GM23338 (cell line): ENCODE results near the gene GTPBP1. TPM values are rescaled to one million over a fixed set of nuclear protein-coding genes. Genes with fewer than 3 reads are reported as not detected.

Experiments
- ATAC-seq: fragments of 200-7000 bp; cut with Tn5 transposase; 3 replicates; pipeline ENCODE4 v1.9.1; 2020
- DNase-seq: peaks from one replicate; pipeline ENCODE4 v3.0.0-alpha.2; 2015; ENCODE audit warnings: low spot score
- H2AFZ ChIP-seq: fragments of 200-600 bp; sonication (generic); 2 replicates; pipeline ENCODE4 v1.8.0; 2016; ENCODE audit warnings: antibody characterized with exemption, mild to moderate bottlenecking, moderate library complexity
- H3F3A ChIP-seq: fragments of 200-600 bp; sonication (generic); replicated peaks from 2 replicates; pipeline ENCODE4 v1.8.0; 2017; ENCODE audit warnings: antibody characterized with exemption, mixed run types, low read depth
- H3K27ac ChIP-seq: fragments of 200-600 bp; sonication (generic); 2 replicates; pipeline ENCODE4 v1.6.1; 2016; ENCODE audit warnings: low read depth
- H3K27me3 ChIP-seq: fragments of 200-600 bp; sonication (generic); 2 replicates; pipeline ENCODE4 v1.8.0; 2016; ENCODE audit warnings: mild to moderate bottlenecking, mixed run types, moderate library complexity; ENCODE audit not compliant: insufficient read depth
- H3K36me3 ChIP-seq: fragments of 200-600 bp; sonication (generic); 2 replicates; pipeline ENCODE4 v1.8.0; 2016; ENCODE audit warnings: mild to moderate bottlenecking; ENCODE audit not compliant: insufficient read depth
- H3K4me1 ChIP-seq: fragments of 200-600 bp; sonication (generic); 2 replicates; pipeline ENCODE4 v1.8.0; 2016; ENCODE audit warnings: mild to moderate bottlenecking, moderate library complexity; ENCODE audit not compliant: insufficient read depth
- H3K4me2 ChIP-seq: fragments of 200-600 bp; sonication (generic); 2 replicates; pipeline ENCODE4 v1.7.1; 2017; ENCODE audit warnings: mixed run types
- H3K4me3 ChIP-seq: fragments of 200-600 bp; sonication (generic); 2 replicates; pipeline ENCODE4 v1.6.1; 2016; ENCODE audit warnings: mixed run types
- H3K79me2 ChIP-seq: fragments of 200-600 bp; sonication (generic); replicated peaks from 2 replicates; pipeline ENCODE4 v1.8.0; 2017; ENCODE audit warnings: mild to moderate bottlenecking; ENCODE audit not compliant: insufficient read depth
- H3K9me2 ChIP-seq: fragments of 200-600 bp; sonication (generic); 2 replicates; pipeline ENCODE4 v1.8.0; 2017; ENCODE audit not compliant: insufficient read depth
- H4K20me1 ChIP-seq: fragments of 200-600 bp; sonication (generic); replicated peaks from 2 replicates; pipeline ENCODE4 v1.8.0; 2017; ENCODE audit warnings: mild to moderate bottlenecking; ENCODE audit not compliant: insufficient read depth
- H3K27ac Mint-ChIP-seq: 2 replicates; pipeline ENCODE4 v1.8.0; 2020; ENCODE audit warnings: inconsistent platforms, mild to moderate bottlenecking, moderate library complexity, mixed read lengths
- H3K27me3 Mint-ChIP-seq: 3 replicates; pipeline ENCODE4 v1.8.0; 2022; ENCODE audit warnings: low read depth, mild to moderate bottlenecking, moderate library complexity, mixed read lengths, inconsistent platforms; ENCODE audit not compliant: insufficient read depth, poor library complexity
- H3K36me3 Mint-ChIP-seq: 3 replicates; pipeline ENCODE4 v1.8.0; 2021; ENCODE audit warnings: low read depth, mild to moderate bottlenecking, inconsistent platforms, moderate library complexity, mixed read lengths
- H3K4me1 Mint-ChIP-seq: 3 replicates; pipeline ENCODE4 v1.8.0; 2020; ENCODE audit warnings: mild to moderate bottlenecking, inconsistent platforms, mixed read lengths
- H3K4me3 Mint-ChIP-seq: 3 replicates; pipeline ENCODE4 v1.8.0; 2021; ENCODE audit warnings: moderate library complexity, mild to moderate bottlenecking, inconsistent platforms, mixed read lengths
- H3K9me3 Mint-ChIP-seq: 3 replicates; pipeline ENCODE4 v1.8.0; 2020; ENCODE audit warnings: moderate library complexity, mild to moderate bottlenecking, inconsistent platforms, mixed read lengths
- CREB1 ChIP-seq: fragments of 250-450 bp; sonication (Bioruptor Pico); IDR thresholded peaks from 2 replicates; pipeline ENCODE4 v1.5.0; 2020; ENCODE audit warnings: low read depth, mild to moderate bottlenecking, moderate library complexity
- EZH2 ChIP-seq: fragments of 200-600 bp; sonication (generic); IDR thresholded peaks from one replicate; pipeline ENCODE4 v1.8.0; 2017; ENCODE audit warnings: antibody characterized with exemption, mild to moderate bottlenecking, low read depth; ENCODE audit not compliant: unreplicated experiment
- EZH2phosphoT487 ChIP-seq: fragments of 200-600 bp; sonication (generic); IDR thresholded peaks from one replicate; pipeline ENCODE4 v1.8.1; 2018; ENCODE audit warnings: antibody characterized with exemption; ENCODE audit not compliant: unreplicated experiment
- JUNB ChIP-seq: IDR thresholded peaks from one replicate; pipeline ENCODE4 v1.6.1; 2016; ENCODE audit warnings: antibody characterized with exemption; ENCODE audit not compliant: unreplicated experiment
- NANOG ChIP-seq: IDR thresholded peaks from 2 replicates; pipeline ENCODE4 v1.6.1; 2016; ENCODE audit warnings: antibody characterized with exemption, borderline replicate concordance
- POLR2AphosphoS5 ChIP-seq: IDR thresholded peaks from 2 replicates; pipeline ENCODE4 v1.6.1; 2016; ENCODE audit warnings: antibody characterized with exemption, low read depth
- REST ChIP-seq: IDR thresholded peaks from one replicate; pipeline ENCODE4 v1.6.1; 2018; ENCODE audit warnings: antibody characterized with exemption; ENCODE audit not compliant: unreplicated experiment
- STAT1 ChIP-seq: IDR thresholded peaks from one replicate; pipeline ENCODE4 v1.6.1; 2016; ENCODE audit warnings: antibody characterized with exemption; ENCODE audit not compliant: unreplicated experiment
- ZNF114 ChIP-seq: fragments of 250-450 bp; sonication (Bioruptor Pico); IDR thresholded peaks from 2 replicates; pipeline ENCODE4 v1.5.0; 2020; ENCODE audit warnings: mild to moderate bottlenecking, moderate library complexity
- ZNF331 ChIP-seq: fragments of 250-450 bp; sonication (Bioruptor Pico); IDR thresholded peaks from 2 replicates; pipeline ENCODE4 v1.5.0; 2020; ENCODE audit warnings: low read depth, mild to moderate bottlenecking, moderate library complexity
- long read RNA-seq: library from polyadenylated mRNA; unstranded; transcript quantifications from one replicate; pipeline ENCODE4 v2.0.0, GENCODE V29; 2020; ENCODE audit not compliant: unreplicated experiment
- polyA plus RNA-seq: library from polyadenylated mRNA; unstranded; fragments of >200 nt; fragmentation: Nextera tagmentation; extraction: Ambion mirVana; gene quantifications from 2 replicates; pipeline ENCODE4 v1.2.1, GENCODE V29; 2016
- total RNA-seq: library from RNA; depleted of rRNA; stranded (reverse); fragments of >200 nt; shearing (Covaris generic); gene quantifications from 2 replicates; pipeline ENCODE4 v1.2.3, GENCODE V29; 2014; rRNA removed
- TF ChIP-seq, protein P1 (sequence below): IDR thresholded peaks from 2 replicates; pipeline ENCODE4 v1.6.1; 2016; ENCODE audit warnings: antibody characterized with exemption
- TF ChIP-seq, protein P2 (sequence below), 2 experiments: fragments of 200-600 bp in 1 of 2; sonication (generic) in 1 of 2; conservative IDR thresholded peaks; 2 replicates each; pipeline versions ENCODE4 v1.5.1 to v1.6.1; 2016 to 2017; ENCODE audit warnings: antibody characterized with exemption in 2 of 2, low read depth in 2 of 2, mild to moderate bottlenecking in 2 of 2, moderate library complexity in 1 of 2
- TF ChIP-seq, protein P3 (sequence below): fragments of 250-450 bp; sonication (Bioruptor Pico); IDR thresholded peaks from 2 replicates; pipeline ENCODE4 v1.5.0; 2020; ENCODE audit warnings: mild to moderate bottlenecking, moderate library complexity

GTPBP1 gene
- total RNA-seq, result 79.9 and 88.4 TPM in 2 replicates
- polyA plus RNA-seq, result 27.2 and 31.0 TPM in 2 replicates
- long read RNA-seq, partial matches to known transcripts, result 1 of 4 reads
- long read RNA-seq, other reads (novel, unspliced or antisense), result 2 of 4 reads

GRCh38 chr22:38705235-38706100 is at the start of gene GTPBP1:
TSS of gene GTPBP1 (plus strand) at chr22:38705944. CDS start at chr22:38705956, 12 bp downstream.
- Histone ChIP-seq H3K9me2 (no peaks in the 10 kb centered on the region), H3K4me1 (peaks cover 31% of the 10 kb centered on the region), H3K27me3 (no peaks in the 10 kb centered on the region), H3K4me2 (peak within 1 kb of the TSS; percentile 91), H3K4me3 (peak within 1 kb of the TSS; percentile 83), H3K36me3 (no peaks in the 10 kb centered on the region), H3K79me2 (peaks cover 42% of the 10 kb centered on the region), H4K20me1 (peaks cover 27% of the 10 kb centered on the region), H3F3A (peaks cover 4% of the 10 kb centered on the region; the same call in 1 of the 2 replicates), H3K27ac (peak within 1 kb of the TSS; percentile 85), H2AFZ (no peak within 1 kb of the TSS)
- TF ChIP-seq, protein P1, sequence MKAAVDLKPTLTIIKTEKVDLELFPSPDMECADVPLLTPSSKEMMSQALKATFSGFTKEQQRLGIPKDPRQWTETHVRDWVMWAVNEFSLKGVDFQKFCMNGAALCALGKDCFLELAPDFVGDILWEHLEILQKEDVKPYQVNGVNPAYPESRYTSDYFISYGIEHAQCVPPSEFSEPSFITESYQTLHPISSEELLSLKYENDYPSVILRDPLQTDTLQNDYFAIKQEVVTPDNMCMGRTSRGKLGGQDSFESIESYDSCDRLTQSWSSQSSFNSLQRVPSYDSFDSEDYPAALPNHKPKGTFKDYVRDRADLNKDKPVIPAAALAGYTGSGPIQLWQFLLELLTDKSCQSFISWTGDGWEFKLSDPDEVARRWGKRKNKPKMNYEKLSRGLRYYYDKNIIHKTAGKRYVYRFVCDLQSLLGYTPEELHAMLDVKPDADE, result no peak
- TF ChIP-seq STAT1 (no peak), ZNF114 (CRISPR knock-in tag) (no peak), NANOG (no peak), POLR2AphosphoS5 (peak; percentile 81), JUNB (no peak), REST (no peak), CREB1 (CRISPR knock-in tag) (peak; percentile 92), EZH2phosphoT487 (no peak), EZH2 (no peak), ZNF331 (CRISPR knock-in tag) (no peak)
- TF ChIP-seq, protein P2, sequence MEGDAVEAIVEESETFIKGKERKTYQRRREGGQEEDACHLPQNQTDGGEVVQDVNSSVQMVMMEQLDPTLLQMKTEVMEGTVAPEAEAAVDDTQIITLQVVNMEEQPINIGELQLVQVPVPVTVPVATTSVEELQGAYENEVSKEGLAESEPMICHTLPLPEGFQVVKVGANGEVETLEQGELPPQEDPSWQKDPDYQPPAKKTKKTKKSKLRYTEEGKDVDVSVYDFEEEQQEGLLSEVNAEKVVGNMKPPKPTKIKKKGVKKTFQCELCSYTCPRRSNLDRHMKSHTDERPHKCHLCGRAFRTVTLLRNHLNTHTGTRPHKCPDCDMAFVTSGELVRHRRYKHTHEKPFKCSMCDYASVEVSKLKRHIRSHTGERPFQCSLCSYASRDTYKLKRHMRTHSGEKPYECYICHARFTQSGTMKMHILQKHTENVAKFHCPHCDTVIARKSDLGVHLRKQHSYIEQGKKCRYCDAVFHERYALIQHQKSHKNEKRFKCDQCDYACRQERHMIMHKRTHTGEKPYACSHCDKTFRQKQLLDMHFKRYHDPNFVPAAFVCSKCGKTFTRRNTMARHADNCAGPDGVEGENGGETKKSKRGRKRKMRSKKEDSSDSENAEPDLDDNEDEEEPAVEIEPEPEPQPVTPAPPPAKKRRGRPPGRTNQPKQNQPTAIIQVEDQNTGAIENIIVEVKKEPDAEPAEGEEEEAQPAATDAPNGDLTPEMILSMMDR (conservative IDR thresholded peaks at IDR 0.05; ENCODE audit: low read depth in 2 of 2), result no peak
- TF ChIP-seq, protein P3, sequence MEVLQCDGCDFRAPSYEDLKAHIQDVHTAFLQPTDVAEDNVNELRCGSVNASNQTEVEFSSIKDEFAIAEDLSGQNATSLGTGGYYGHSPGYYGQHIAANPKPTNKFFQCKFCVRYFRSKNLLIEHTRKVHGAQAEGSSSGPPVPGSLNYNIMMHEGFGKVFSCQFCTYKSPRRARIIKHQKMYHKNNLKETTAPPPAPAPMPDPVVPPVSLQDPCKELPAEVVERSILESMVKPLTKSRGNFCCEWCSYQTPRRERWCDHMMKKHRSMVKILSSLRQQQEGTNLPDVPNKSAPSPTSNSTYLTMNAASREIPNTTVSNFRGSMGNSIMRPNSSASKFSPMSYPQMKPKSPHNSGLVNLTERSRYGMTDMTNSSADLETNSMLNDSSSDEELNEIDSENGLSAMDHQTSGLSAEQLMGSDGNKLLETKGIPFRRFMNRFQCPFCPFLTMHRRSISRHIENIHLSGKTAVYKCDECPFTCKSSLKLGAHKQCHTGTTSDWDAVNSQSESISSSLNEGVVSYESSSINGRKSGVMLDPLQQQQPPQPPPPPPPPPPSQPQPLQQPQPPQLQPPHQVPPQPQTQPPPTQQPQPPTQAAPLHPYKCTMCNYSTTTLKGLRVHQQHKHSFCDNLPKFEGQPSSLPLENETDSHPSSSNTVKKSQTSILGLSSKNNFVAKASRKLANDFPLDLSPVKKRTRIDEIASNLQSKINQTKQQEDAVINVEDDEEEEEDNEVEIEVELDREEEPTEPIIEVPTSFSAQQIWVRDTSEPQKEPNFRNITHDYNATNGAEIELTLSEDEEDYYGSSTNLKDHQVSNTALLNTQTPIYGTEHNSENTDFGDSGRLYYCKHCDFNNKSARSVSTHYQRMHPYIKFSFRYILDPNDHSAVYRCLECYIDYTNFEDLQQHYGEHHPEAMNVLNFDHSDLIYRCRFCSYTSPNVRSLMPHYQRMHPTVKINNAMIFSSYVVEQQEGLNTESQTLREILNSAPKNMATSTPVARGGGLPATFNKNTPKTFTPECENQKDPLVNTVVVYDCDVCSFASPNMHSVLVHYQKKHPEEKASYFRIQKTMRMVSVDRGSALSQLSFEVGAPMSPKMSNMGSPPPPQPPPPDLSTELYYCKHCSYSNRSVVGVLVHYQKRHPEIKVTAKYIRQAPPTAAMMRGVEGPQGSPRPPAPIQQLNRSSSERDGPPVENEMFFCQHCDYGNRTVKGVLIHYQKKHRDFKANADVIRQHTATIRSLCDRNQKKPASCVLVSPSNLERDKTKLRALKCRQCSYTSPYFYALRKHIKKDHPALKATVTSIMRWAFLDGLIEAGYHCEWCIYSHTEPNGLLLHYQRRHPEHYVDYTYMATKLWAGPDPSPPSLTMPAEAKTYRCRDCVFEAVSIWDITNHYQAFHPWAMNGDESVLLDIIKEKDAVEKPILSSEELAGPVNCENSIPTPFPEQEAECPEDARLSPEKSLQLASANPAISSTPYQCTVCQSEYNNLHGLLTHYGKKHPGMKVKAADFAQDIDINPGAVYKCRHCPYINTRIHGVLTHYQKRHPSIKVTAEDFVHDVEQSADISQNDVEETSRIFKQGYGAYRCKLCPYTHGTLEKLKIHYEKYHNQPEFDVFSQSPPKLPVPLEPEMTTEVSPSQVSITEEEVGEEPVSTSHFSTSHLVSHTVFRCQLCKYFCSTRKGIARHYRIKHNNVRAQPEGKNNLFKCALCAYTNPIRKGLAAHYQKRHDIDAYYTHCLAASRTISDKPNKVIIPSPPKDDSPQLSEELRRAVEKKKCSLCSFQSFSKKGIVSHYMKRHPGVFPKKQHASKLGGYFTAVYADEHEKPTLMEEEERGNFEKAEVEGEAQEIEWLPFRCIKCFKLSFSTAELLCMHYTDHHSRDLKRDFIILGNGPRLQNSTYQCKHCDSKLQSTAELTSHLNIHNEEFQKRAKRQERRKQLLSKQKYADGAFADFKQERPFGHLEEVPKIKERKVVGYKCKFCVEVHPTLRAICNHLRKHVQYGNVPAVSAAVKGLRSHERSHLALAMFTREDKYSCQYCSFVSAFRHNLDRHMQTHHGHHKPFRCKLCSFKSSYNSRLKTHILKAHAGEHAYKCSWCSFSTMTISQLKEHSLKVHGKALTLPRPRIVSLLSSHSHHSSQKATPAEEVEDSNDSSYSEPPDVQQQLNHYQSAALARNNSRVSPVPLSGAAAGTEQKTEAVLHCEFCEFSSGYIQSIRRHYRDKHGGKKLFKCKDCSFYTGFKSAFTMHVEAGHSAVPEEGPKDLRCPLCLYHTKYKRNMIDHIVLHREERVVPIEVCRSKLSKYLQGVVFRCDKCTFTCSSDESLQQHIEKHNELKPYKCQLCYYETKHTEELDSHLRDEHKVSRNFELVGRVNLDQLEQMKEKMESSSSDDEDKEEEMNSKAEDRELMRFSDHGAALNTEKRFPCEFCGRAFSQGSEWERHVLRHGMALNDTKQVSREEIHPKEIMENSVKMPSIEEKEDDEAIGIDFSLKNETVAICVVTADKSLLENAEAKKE (CRISPR knock-in tag), result no peak
- Mint-ChIP-seq H3K4me1 (peaks cover 51% of the 10 kb centered on the region), H3K9me3 (no peaks in the 10 kb centered on the region), H3K27me3 (peaks cover 20% of the 10 kb centered on the region), H3K27ac (peak within 1 kb of the TSS; percentile 100), H3K36me3 (peaks cover 4% of the 10 kb centered on the region; the same call in 2 of the 3 replicates), H3K4me3 (peak within 1 kb of the TSS; percentile 90)
- peak; percentile 81 for ATAC-seq
- peak; percentile 100 for DNase-seq
